Loucy (cell line): ENCODE measurements around the gene CNPPD1.
A peak's percentile ranks its signal among the peaks of the same experiment; 100 is the strongest.

Experiments used
- H2AFZ ChIP-seq: fragments of 200-600 bp; sonication (generic); 2 replicates; pipeline ENCODE4 v1.6.0; 2016; ENCODE audit warnings: antibody characterized with exemption, mild to moderate bottlenecking, low read length, moderate library complexity
- H3F3A ChIP-seq: fragments of 200-600 bp; 2 replicates; pipeline ENCODE4 v1.6.0; 2016; ENCODE audit warnings: antibody characterized with exemption, low read depth, mild to moderate bottlenecking
- H3K27me3 ChIP-seq: fragments of 200-600 bp; sonication (generic); 2 replicates; pipeline ENCODE4 v1.6.1; 2014; ENCODE audit warnings: low read length, mild to moderate bottlenecking; ENCODE audit not compliant: insufficient read depth, poor library complexity, severe bottlenecking
- H3K36me3 ChIP-seq: fragments of 200-600 bp; sonication (generic); 2 replicates; pipeline ENCODE4 v1.6.1; 2016; ENCODE audit warnings: low read length; ENCODE audit not compliant: insufficient read depth
- H3K4me1 ChIP-seq: fragments of 200-600 bp; sonication (generic); 2 replicates; pipeline ENCODE4 v1.5.1; 2014; ENCODE audit warnings: low read length, mild to moderate bottlenecking; ENCODE audit not compliant: insufficient read depth, poor library complexity, severe bottlenecking
- H3K4me2 ChIP-seq: fragments of 200-600 bp; sonication (generic); 2 replicates; pipeline ENCODE4 v1.6.0; 2014; ENCODE audit warnings: antibody characterized with exemption, low read length, low read depth, mild to moderate bottlenecking; ENCODE audit not compliant: poor library complexity, severe bottlenecking
- H3K4me3 ChIP-seq: fragments of 200-600 bp; sonication (generic); 2 replicates; pipeline ENCODE4 v1.5.1; 2014; ENCODE audit warnings: low read length, mild to moderate bottlenecking, mixed read lengths; ENCODE audit not compliant: poor library complexity, severe bottlenecking
- H3K79me2 ChIP-seq: fragments of 200-600 bp; sonication (generic); 2 replicates; pipeline ENCODE4 v1.6.1; 2014; ENCODE audit warnings: low read length; ENCODE audit not compliant: insufficient read depth
- H3K9ac ChIP-seq: fragments of 200-600 bp; sonication (generic); 2 replicates; pipeline ENCODE4 v1.6.0; 2014; ENCODE audit warnings: mild to moderate bottlenecking, low read depth, low read length, moderate library complexity; ENCODE audit not compliant: poor library complexity, severe bottlenecking
- H3K9me2 ChIP-seq: fragments of 200-600 bp; sonication (generic); replicated peaks from 2 replicates; pipeline ENCODE4 v1.6.1; 2016; ENCODE audit warnings: low read depth, low read length, mixed read lengths
- H3K9me3 ChIP-seq: fragments of 200-600 bp; sonication (generic); 2 replicates; pipeline ENCODE4 v1.6.1; 2014; ENCODE audit warnings: mild to moderate bottlenecking, antibody characterized with exemption, low read length, low read depth; ENCODE audit not compliant: insufficient read depth
- H4K20me1 ChIP-seq: fragments of 200-600 bp; sonication (generic); 2 replicates; pipeline ENCODE4 v1.6.0; 2014; ENCODE audit warnings: antibody characterized with exemption, low read length, mild to moderate bottlenecking; ENCODE audit not compliant: insufficient read depth, poor library complexity, severe bottlenecking
- EZH2phosphoT487 ChIP-seq: fragments of 200-600 bp; IDR thresholded peaks from 2 replicates; pipeline ENCODE4 v1.6.1; 2018; ENCODE audit warnings: antibody characterized with exemption, mild to moderate bottlenecking, moderate library complexity, borderline replicate concordance
- TF ChIP-seq, protein P1 (sequence below): fragments of 200-600 bp; sonication (generic); conservative IDR thresholded peaks from 2 replicates; pipeline ENCODE4 v1.5.1; 2014; ENCODE audit warnings: mild to moderate bottlenecking, antibody characterized with exemption, low read length

CNPPD1 gene

DNA sequence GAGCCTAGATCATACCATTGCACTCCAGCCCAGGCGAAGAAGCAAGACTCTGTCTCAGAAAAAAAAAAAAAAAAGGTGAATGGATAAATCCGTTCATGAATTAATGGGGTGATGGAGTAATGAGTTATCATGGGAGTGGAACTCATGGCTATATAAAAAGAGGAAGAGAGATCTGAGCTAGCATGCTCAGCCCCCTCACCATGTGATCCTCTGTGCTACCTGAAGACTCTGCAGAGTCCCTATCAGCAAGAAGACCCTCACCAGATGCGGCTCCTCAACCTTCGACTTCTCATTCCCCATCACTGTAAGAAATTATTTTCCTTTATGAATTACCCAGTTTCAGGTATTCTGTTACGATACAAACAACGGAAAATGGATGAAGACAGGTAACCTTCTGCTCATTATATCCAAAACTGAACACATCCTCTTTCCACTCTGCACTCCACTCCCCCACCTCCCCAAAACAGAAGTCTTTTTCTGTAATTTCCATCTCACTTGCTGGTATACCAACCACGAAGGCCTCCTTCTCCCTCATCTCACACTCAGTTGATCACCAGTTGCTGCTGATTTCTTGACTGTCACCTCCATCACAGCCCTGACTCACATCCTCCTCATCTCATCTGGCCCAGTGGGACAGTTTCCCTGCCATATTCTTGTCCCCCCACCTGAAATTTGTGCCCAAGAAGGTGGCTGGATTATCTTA lies 10.2 kb upstream of the CNPPD1 start:
- TF ChIP-seq, protein P1, sequence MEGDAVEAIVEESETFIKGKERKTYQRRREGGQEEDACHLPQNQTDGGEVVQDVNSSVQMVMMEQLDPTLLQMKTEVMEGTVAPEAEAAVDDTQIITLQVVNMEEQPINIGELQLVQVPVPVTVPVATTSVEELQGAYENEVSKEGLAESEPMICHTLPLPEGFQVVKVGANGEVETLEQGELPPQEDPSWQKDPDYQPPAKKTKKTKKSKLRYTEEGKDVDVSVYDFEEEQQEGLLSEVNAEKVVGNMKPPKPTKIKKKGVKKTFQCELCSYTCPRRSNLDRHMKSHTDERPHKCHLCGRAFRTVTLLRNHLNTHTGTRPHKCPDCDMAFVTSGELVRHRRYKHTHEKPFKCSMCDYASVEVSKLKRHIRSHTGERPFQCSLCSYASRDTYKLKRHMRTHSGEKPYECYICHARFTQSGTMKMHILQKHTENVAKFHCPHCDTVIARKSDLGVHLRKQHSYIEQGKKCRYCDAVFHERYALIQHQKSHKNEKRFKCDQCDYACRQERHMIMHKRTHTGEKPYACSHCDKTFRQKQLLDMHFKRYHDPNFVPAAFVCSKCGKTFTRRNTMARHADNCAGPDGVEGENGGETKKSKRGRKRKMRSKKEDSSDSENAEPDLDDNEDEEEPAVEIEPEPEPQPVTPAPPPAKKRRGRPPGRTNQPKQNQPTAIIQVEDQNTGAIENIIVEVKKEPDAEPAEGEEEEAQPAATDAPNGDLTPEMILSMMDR = no peak
- H3K4me2 ChIP-seq = no peak overlapping the region
- H3K9me3 ChIP-seq = no peaks in the 10 kb centered on the region
- no peaks in the 10 kb centered on the region for H3K9me2 ChIP-seq
- no peaks in the 10 kb centered on the region for H3K27me3 ChIP-seq
- H3F3A ChIP-seq = no peaks in the 10 kb centered on the region
- H3K9ac ChIP-seq = no peak overlapping the region
- no peak overlapping the region for H3K4me3 ChIP-seq
- H3K4me1 ChIP-seq = peaks cover 7% of the 10 kb centered on the region
- H3K36me3 ChIP-seq = peaks cover 22% of the 10 kb centered on the region; the same call in 1 of the 2 replicates
- H3K79me2 ChIP-seq = peaks cover 2% of the 10 kb centered on the region; the same call in 1 of the 2 replicates
- no peaks in the 10 kb centered on the region for H4K20me1 ChIP-seq
- H2AFZ ChIP-seq = no peak overlapping the region

DNA sequence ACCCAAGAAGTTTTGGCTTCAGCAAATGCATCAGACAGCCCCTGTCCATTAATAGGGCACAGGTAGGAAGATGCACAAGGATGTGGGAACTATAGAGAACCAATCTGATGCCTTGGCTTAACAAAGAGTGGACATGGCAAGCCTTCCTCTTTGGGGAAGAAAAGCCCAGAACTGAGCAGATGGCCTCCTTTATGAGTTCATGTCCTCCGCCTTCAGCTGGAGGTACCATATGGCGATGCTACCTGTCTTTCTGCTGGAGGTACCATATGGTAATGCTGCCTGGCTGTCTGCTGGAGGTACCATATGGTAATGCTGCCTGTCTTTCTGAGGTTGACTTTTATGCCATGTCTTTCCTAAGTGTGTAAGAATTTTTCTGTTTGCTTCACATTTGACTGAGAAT lies 7.4 kb upstream of the CNPPD1 start:
- peaks cover 11% of the 10 kb centered on the region for H4K20me1 ChIP-seq
- H3K9me2 ChIP-seq = no peaks in the 10 kb centered on the region
- H3K4me1 ChIP-seq = peaks cover 23% of the 10 kb centered on the region
- no peak overlapping the region for H3K9ac ChIP-seq
- TF ChIP-seq, protein P1 = no peak
- no peak for TF ChIP-seq EZH2phosphoT487
- H3K36me3 ChIP-seq = peaks cover 41% of the 10 kb centered on the region; the same call in 1 of the 2 replicates
- H3K27me3 ChIP-seq = no peaks in the 10 kb centered on the region
- H3K9me3 ChIP-seq = no peaks in the 10 kb centered on the region
- no peak overlapping the region for H3K4me2 ChIP-seq
- H2AFZ ChIP-seq = no peak overlapping the region
- H3K4me3 ChIP-seq = no peak overlapping the region
- H3K79me2 ChIP-seq = peaks cover 29% of the 10 kb centered on the region
- no peaks in the 10 kb centered on the region for H3F3A ChIP-seq

DNA sequence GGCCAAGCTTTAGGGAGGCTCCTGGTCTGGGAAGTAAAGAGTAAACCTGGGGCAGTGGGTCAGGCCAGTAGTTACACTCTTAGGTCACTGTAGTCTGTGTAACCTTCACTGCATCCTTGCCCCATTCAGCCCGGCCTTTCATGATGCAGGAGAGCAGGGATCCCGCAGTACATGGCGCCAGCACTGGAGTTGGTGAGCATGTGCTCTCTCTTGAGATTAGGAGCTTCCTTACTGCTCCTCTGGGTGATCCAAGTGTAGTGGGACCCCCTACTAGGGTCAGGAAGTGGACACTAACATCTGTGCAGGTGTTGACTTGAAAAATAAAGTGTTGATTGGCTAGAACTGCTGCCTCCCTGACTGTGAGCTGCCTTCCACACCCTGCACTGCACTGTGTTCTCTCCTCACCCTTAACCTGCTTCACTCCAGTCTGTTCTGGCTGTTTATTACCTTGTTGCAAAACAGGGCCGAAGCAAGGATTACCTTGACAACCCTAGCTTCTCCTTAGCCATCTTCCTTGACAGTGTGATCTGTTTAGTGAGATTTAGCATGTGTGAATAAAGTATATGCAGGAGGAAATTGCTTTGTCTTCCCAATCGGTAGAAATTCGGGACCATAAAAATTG lies 6.5 kb upstream of the CNPPD1 start:
- peaks cover 20% of the 10 kb centered on the region for H4K20me1 ChIP-seq
- H3K9ac ChIP-seq = no peak overlapping the region
- TF ChIP-seq, protein P1 = no peak
- TF ChIP-seq EZH2phosphoT487 = no peak
- no peaks in the 10 kb centered on the region for H3K9me2 ChIP-seq
- peaks cover 37% of the 10 kb centered on the region for H3K79me2 ChIP-seq
- peaks cover 29% of the 10 kb centered on the region for H3K4me1 ChIP-seq
- H3F3A ChIP-seq = no peaks in the 10 kb centered on the region
- H3K36me3 ChIP-seq = peaks cover 41% of the 10 kb centered on the region; the same call in 1 of the 2 replicates
- no peaks in the 10 kb centered on the region for H3K9me3 ChIP-seq
- H2AFZ ChIP-seq = no peak overlapping the region
- peak overlapping the region; percentile 21 for H3K4me2 ChIP-seq
- no peaks in the 10 kb centered on the region for H3K27me3 ChIP-seq
- no peak overlapping the region for H3K4me3 ChIP-seq
